NK-92 treated with Interleukin-12 subunit alpha and Interleukin-12 subunit beta, amount 100 ng/mL, for 24 hours (cell line): ENCODE data around the gene CARS1.

Experiments
- DNase-seq: peaks from one replicate; lab custom pipeline; 2025; lab: John Stamatoyannopoulos, UW

The CARS1 gene

GRCh38 chr11:2991452-2992233 is 65.6 kb downstream of the CARS1 start:
- DNase-seq, result no peak

GRCh38 chr11:2990617-2991451 is 66.4 kb downstream of the CARS1 start:
- DNase-seq, result no peak

- DNase-seq, result no peak
Measured at GRCh38 chr11:2989551-2989950, 67.7 kb downstream of the CARS1 start.

GRCh38 chr11:2989006-2989405 is 68.2 kb downstream of the CARS1 start:
- DNase-seq, result no peak

- DNase-seq, result no peak
Measured at GRCh38 chr11:2987881-2988861, 69.1 kb downstream of the CARS1 start.

- DNase-seq, result no peak
Measured at GRCh38 chr11:2983908-2984307, 73.3 kb downstream of the CARS1 start.

- DNase-seq, result no peak
Measured at GRCh38 chr11:2982214-2982613, 75.0 kb downstream of the CARS1 start.

GRCh38 chr11:2981130-2981529 is 76.1 kb downstream of the CARS1 start:
- no peak for DNase-seq

- DNase-seq, result no peak
Measured at GRCh38 chr11:2980168-2980840, 76.9 kb downstream of the CARS1 start.

GRCh38 chr11:2977113-2977512 is 80.1 kb downstream of the CARS1 start:
- DNase-seq, result no peak

GRCh38 chr11:2976294-2977063 is 80.7 kb downstream of the CARS1 start:
- DNase-seq, result no peak

GRCh38 chr11:2975594-2975993 is 81.6 kb downstream of the CARS1 start:
- no peak for DNase-seq

- no peak for DNase-seq
Measured at GRCh38 chr11:2974272-2974671, 83.0 kb downstream of the CARS1 start.

- DNase-seq, result no peak
Measured at GRCh38 chr11:2968341-2968900, 88.8 kb downstream of the CARS1 start.

GRCh38 chr11:2964782-2965181 is 92.4 kb downstream of the CARS1 start:
- no peak for DNase-seq

- DNase-seq, result no peak
Measured at GRCh38 chr11:2963761-2964160, 93.5 kb downstream of the CARS1 start.

GRCh38 chr11:2963112-2963754 is 94.0 kb downstream of the CARS1 start:
- DNase-seq, result no peak

GRCh38 chr11:2961080-2961479 is 96.1 kb downstream of the CARS1 start:
- no peak for DNase-seq

GRCh38 chr11:2960139-2960538 is 97.1 kb downstream of the CARS1 start:
- no peak for DNase-seq

GRCh38 chr11:2958251-2958650 is 99.0 kb downstream of the CARS1 start:
- no peak for DNase-seq
